Colonic mucosa (tissue), 4 donors: ENCODE data around the gene LEP. TPM values are rescaled to one million over a fixed set of nuclear protein-coding genes. Genes with fewer than 3 reads are reported as not detected.

ENCODE experiments used
- DNase-seq: peaks from one replicate; pipeline ENCODE4 v3.0.0-alpha.2; 2020
- H3K27ac ChIP-seq: fragments of 200-600 bp; one replicate; pipeline ENCODE4 v1.8.0; 2021
- H3K27me3 ChIP-seq: fragments of 200-600 bp; one replicate; pipeline ENCODE4 v1.8.0; 2021
- H3K36me3 ChIP-seq: fragments of 200-600 bp; one replicate; pipeline ENCODE4 v1.8.0; 2021
- H3K4me1 ChIP-seq: fragments of 200-600 bp; one replicate; pipeline ENCODE4 v1.8.0; 2021; ENCODE audit warnings: mild to moderate bottlenecking
- H3K4me3 ChIP-seq: fragments of 200-600 bp; one replicate; pipeline ENCODE4 v1.8.0; 2021
- H3K9ac ChIP-seq, 2 donors: one replicate each; pipeline ENCODE4 v1.7.0; 2013; ENCODE audit warnings: control low read depth in 2 of 2, low read depth in 2 of 2, low read length in 2 of 2
- H3K9me3 ChIP-seq: fragments of 200-600 bp; one replicate; pipeline ENCODE4 v1.8.0; 2021
- intact Hi-C: fragments of 100-400 bp; cut with DNase I; formaldehyde crosslinking; loops from one replicate; pipeline ENCODE4 v1.14.1; 2022
- total RNA-seq, 2 donors: library from RNA; stranded (reverse); fragmentation: NEBNext Ultra II Directional in 1 of 2; extraction: Animal tissue kit (Norgen Biotek cat#: 25700) in 1 of 2; gene quantifications; one replicate each; pipeline ENCODE4 v1.2.1, GENCODE V29; 2021
- TF ChIP-seq, protein P1 (sequence below): fragments of 200-600 bp; IDR thresholded peaks from one replicate; pipeline ENCODE4 v1.8.0; 2022; ENCODE audit warnings: antibody characterized with exemption, mild to moderate bottlenecking
- donor health status: healthy.
- donor health status: DM: no; HTN: no; CAD: no.
- donor health status: DM: no; HTN: no; CAD: no.

Gene LEP
- total RNA-seq, 2 donors from 2014 or later: 0.07 TPM; not detected in 1

DNA sequence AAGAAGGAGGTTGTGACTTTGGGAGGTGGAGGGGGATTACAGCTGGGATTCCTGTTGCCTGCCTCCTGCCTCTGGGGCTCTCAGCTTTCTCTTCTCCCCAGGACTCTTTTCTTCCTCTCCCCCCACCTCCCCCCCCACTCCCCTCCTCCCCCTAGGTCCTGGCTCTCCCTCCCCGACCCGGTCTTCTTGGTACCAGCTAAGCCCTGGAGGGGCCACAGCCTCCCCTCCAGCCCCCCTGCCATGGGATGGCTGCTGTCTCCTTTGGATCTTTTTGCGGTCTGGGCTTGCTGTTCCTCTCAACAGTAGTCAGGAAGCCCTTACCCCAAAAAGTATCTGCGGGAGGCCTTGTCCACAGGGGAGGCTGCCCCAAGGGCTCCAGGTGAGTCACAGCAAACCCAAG lies 33.5 kb upstream of the LEP start:
- H3K27me3 ChIP-seq: peaks cover 7% of the 10 kb centered on the region
- H3K9ac ChIP-seq: no peak overlapping the region
- no peaks in the 10 kb centered on the region for H3K36me3 ChIP-seq
- TF ChIP-seq, protein P1, sequence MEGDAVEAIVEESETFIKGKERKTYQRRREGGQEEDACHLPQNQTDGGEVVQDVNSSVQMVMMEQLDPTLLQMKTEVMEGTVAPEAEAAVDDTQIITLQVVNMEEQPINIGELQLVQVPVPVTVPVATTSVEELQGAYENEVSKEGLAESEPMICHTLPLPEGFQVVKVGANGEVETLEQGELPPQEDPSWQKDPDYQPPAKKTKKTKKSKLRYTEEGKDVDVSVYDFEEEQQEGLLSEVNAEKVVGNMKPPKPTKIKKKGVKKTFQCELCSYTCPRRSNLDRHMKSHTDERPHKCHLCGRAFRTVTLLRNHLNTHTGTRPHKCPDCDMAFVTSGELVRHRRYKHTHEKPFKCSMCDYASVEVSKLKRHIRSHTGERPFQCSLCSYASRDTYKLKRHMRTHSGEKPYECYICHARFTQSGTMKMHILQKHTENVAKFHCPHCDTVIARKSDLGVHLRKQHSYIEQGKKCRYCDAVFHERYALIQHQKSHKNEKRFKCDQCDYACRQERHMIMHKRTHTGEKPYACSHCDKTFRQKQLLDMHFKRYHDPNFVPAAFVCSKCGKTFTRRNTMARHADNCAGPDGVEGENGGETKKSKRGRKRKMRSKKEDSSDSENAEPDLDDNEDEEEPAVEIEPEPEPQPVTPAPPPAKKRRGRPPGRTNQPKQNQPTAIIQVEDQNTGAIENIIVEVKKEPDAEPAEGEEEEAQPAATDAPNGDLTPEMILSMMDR: no peak
- no peak overlapping the region for H3K27ac ChIP-seq
- H3K4me3 ChIP-seq: no peak overlapping the region
- H3K4me1 ChIP-seq: no peaks in the 10 kb centered on the region
- no peaks in the 10 kb centered on the region for H3K9me3 ChIP-seq
- DNase-seq: no peak
- intact Hi-C loops: loop anchor here (2.0 to 10.0 kb wide), 3 partner anchors 73 to 499 kb away; partner anchors contain the start of gene LRRC4

DNA sequence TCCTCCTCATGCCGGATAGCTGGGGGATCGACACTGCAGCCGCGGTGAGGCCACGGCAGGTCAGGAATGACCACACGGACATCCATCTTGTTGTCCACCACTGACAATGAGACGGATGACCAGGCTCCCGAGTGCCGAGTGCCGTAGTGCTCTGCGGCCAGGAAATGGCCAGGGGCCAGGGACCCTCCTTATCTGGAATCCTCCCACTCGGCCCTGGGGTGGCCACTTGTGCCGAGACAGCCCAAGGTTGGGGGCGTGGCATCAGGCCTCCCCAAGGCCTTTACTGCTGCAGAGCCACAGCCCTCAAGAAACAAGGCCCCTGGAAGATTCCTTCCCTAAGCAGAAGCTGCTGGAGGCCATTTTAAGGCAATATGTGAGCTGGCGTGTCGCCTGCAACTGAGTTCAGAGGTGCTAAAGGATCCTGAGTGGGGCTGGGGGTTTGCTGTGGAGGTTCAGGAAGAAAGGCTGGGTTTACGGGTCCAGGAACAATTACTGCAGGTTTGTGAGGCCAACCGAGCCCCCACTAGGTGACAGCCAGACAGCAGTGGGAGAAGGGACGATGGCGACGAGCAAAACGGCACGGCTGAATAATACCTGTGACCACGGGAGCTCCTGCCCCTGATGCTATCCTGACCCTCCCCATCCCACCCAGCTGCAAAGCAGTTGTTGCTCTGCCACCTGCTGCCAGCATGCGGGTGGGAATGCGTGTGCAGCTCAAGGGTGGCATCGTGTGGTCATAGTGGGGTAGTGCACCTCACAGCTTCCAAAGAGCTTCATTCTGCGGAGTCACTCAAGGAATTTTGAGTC lies 31.6 kb upstream of the LEP start:
- H3K4me3 ChIP-seq: no peak overlapping the region
- H3K9ac ChIP-seq: no peak overlapping the region
- H3K27ac ChIP-seq: no peak overlapping the region
- DNase-seq: peak; percentile 69
- no peaks in the 10 kb centered on the region for H3K4me1 ChIP-seq
- TF ChIP-seq, protein P1: peak; percentile 97
- intact Hi-C loops: loop anchor here (2.0 to 10.0 kb wide), 3 partner anchors 75 to 501 kb away; partner anchors contain the start of gene LRRC4
- no peaks in the 10 kb centered on the region for H3K9me3 ChIP-seq
- no peaks in the 10 kb centered on the region for H3K27me3 ChIP-seq
- no peaks in the 10 kb centered on the region for H3K36me3 ChIP-seq

DNA sequence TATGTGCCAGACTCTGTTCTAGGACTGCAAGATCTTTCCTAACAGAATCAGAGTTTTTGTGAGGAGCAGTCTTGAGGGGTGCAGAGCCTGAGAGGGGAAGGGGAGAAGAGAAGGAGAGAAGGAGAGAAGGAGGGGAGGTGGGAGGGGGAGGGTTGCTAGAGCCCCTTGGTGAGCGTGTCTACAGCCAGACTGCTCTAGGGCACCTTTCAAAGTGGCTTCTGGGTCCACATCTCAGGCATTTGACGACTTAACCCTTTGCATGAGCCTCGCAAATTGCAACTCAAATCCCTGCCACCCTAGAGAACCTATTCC lies 31.1 kb upstream of the LEP start:
- Histone ChIP-seq H3K27ac (no peak overlapping the region), H3K27me3 (no peaks in the 10 kb centered on the region), H3K4me1 (no peaks in the 10 kb centered on the region), H3K4me3 (no peak overlapping the region), H3K9me3 (no peaks in the 10 kb centered on the region), H3K9ac (no peak overlapping the region), H3K36me3 (no peaks in the 10 kb centered on the region)
- DNase-seq: no peak
- TF ChIP-seq, protein P1: no peak
- intact Hi-C loops: no loop called here

DNA sequence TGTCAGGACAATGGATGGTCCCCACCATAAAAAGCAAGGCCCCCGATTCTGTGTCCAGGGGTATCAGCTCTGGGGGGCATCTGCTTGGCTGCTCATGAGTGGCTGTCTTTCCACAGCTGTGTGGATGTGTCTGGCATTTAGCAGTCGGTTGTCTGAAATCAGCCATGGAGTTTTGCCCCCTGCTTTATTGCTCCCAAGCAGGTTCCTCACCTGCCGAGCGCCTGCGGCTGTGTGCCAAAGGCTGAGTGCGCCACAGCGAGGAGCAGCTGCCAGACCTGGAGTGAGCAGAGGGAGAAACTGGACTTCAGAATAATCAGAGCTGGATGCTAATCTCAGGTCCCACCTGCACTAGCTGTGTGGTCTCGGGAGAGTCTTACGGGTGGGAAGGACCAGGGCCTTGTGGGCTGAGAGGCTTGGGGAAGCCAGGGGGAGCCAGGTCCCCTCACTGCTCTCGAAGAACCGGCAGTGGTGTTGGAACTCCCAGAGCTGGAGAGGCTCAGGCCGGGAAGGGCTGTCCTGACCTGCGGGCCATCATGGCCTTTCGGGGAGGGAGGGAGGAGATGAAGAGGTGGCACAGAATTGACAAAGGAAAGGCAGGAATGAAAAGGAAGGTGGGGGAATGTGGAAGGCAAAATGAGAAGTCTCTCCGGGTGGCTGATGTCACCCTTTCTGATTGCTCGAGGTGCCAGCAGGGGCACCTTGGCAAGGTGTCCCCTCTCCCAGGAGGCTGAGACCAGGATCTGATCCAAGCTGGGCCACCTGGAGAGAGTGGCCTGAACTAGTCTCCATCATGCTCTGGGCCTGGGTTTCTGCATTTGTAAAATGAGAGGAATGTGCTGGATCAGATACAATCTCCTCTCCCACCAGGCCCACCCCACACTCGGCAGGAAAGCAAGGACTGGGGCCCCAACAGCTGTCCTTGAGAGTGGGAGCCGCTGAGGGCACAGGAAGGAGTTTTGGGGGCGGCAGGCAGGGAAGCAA lies 30.2 kb upstream of the LEP start:
- Histone ChIP-seq H3K9me3 (no peaks in the 10 kb centered on the region), H3K9ac (no peak overlapping the region), H3K4me1 (no peaks in the 10 kb centered on the region), H3K36me3 (no peaks in the 10 kb centered on the region), H3K4me3 (no peak overlapping the region), H3K27ac (no peak overlapping the region), H3K27me3 (no peaks in the 10 kb centered on the region)
- intact Hi-C loops: no loop called here
- TF ChIP-seq, protein P1: no peak
- no peak for DNase-seq

DNA sequence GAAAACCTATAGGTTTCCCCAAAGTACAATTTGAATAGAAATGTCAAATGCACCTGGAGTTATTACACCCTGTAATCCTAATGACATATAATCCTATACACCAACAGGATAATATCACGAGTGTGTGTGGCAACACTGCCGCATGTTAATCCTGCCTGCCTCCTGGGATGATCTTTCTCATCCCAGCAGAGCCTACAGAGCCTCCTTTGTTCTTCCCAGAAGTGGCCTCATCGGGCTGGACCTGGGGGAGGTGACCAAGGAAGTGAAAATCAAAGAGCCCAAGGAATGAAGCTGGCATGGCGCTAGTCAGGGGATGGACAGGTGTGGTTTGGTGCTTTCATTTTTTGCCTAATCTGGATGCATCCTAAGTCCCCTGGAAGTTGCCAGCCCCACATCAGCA lies 29.5 kb upstream of the LEP start:
- TF ChIP-seq, protein P1: no peak

More for the DNA sequence above, 29.5 kb upstream of the LEP start:
- H3K4me3 ChIP-seq: no peak overlapping the region
- no peak for DNase-seq
- H3K36me3 ChIP-seq: no peaks in the 10 kb centered on the region
- no peaks in the 10 kb centered on the region for H3K9me3 ChIP-seq
- no peak overlapping the region for H3K27ac ChIP-seq
- H3K27me3 ChIP-seq: no peaks in the 10 kb centered on the region
- intact Hi-C loops: no loop called here
- H3K9ac ChIP-seq: no peak overlapping the region
- no peaks in the 10 kb centered on the region for H3K4me1 ChIP-seq
